ENCODE results near the gene RCBTB1.
"Not testable (repeated sequence)": the region's sequence is repeated elsewhere in the genome, so short reads cannot be mapped to it uniquely, and the experiment has no call there.

The RCBTB1 gene

DNA sequence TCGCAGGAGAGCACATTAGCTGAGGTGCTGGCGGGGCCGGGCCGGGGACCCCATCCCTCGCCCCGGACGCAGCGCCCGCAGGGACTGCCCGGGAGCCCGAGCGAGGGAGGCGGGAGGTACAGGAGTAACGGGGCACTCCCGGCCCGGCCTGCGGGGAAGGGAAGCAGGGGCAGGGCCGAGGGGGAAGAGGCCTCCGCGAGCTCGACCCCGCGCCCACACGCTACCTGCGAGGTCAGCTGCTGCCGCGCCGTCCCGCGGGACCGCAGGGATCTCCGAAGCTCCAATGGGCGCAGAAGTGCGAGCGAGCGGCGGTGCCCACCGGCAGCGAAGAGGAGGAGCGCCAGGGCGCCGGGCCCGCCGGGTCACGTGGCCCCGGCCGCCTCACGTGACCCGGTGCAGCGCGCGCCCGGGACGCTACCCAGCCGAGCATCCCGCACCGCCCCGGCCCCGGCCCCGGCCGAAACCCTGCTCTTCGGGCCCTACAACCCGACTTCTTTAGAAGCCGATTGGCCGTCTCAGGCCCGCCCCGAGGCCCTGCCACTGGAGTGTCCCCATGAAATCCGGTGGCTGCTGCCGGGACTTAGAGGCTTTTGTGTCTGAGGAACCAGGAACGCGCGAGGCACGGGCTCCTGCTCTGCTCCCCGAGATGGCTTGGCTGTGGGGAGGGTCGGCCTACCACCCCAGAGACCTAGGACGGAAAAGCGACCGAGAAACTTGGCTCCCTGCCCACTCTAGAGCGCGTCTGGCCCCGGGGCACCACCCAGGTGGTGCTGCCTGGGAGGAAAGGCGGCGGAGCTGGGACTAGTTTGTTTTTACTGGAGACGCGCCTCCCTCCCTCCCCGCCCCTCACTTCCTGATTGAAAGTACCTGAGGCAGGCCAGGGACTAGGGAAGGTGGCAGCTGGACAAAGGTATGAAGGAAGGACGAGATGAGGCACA is at the start of gene RCBTB1:
Gene RCBTB1, minus strand, starts transcription at position 339 of the 938 bp plus-strand sequence. CDS start 18,279 bp downstream, outside the sequence.
- DNase-seq, result peak; percentile 67

DNA sequence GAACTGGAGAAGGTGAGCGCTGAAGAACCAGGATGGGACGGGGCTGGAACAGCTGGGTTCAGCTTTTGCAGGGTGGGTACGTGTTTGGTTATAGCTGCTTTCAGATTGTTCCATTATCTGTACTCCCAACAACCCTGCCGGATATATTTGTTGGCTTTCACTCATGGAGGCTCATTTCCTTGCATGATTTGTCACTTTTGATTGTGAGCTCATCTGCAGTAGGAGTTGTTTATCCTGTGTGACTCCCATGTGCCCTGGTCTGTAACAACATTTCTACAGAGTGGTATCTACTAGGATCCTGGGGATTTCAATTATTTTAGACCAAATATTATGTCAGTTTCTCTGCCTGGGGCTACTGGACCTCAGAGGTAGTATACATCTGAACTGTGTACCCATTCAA is 48.4 kb upstream of the RCBTB1 start:
- no peak for DNase-seq

DNA sequence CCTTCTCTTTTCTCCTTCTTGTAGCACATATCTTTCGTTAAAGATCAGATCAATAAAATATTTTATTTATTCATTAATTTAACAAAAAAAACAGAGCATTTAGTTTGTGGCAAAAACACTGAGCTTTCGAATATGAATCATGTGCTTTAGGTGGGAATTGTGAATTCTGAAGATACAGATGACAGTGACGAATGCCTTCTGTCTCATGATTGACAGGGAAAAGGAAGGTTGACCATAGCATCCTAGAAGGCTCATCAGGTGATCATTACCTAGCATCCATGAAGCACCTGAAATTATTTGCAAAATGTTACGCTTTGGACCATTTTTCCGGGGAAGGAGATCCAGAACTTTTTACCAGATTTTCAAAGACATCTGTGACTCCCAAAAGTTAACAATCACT is 46.8 kb upstream of the RCBTB1 start:
- no peak for DNase-seq

DNA sequence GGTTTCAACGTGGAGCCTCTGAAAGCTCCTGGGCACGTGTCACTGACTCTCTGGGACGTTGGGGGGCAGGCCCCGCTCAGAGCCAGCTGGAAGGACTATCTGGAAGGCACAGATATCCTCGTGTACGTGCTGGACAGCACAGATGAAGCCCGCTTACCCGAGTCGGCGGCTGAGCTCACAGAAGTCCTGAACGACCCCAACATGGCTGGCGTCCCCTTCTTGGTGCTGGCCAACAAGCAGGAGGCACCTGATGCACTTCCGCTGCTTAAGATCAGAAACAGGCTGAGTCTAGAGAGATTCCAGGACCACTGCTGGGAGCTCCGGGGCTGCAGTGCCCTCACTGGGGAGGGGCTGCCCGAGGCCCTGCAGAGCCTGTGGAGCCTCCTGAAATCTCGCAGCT is 45.2 kb upstream of the RCBTB1 start:
- DNase-seq, result no peak

DNA sequence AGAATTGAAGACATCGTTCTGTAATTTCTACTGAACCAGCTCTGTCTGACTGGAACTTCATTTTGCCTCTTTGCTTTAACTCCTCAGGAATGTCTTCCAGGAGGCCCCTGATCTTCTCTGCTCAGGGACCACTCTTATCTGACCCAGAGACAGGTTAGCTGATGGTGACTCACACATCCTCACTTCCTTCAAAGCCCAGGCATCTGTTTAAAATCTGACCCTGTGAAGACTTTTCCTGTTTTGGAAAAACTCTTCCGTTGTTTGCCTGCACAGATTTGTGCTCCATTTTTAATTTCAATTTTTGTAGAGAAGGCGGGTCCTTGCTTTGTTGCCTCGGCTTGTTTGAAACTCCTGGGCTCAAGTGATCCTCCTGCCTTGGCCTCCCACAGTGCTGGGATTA is 44.6 kb upstream of the RCBTB1 start:
- no peak for DNase-seq

DNA sequence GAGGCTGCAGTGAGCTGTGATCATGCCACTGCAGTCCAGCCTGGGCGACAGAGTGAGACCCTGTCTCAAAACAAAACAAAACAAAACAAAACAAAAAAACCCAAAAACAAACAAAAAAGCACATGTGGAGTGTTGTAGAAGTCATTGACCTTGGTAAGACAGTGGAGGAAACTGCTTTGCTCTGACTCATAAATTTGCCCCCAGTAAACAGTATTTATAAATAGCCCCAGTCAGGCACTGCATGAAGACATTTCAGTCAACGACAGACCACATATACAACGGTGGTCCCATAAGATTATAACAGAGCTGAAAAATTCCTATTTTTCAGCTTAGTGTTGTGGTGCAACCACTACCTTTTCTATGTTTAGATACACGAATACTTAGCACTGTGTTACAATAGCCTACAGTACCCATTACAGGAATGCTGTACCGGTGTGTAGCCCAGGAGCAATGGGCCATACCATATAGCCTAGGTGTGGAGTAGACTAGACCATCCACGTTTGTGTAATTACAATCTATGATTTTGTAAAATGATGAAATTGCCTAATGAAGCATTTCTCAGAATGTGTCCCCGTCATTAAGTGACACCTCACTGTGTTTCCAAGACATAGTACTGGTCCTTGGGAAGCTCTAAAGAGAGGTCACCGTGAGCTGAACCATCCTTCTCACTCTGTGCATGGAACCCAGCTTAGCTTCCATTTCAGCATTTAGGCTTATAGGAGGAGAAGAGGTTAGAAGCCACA is 44.0 kb upstream of the RCBTB1 start:
- DNase-seq, result no peak

DNA sequence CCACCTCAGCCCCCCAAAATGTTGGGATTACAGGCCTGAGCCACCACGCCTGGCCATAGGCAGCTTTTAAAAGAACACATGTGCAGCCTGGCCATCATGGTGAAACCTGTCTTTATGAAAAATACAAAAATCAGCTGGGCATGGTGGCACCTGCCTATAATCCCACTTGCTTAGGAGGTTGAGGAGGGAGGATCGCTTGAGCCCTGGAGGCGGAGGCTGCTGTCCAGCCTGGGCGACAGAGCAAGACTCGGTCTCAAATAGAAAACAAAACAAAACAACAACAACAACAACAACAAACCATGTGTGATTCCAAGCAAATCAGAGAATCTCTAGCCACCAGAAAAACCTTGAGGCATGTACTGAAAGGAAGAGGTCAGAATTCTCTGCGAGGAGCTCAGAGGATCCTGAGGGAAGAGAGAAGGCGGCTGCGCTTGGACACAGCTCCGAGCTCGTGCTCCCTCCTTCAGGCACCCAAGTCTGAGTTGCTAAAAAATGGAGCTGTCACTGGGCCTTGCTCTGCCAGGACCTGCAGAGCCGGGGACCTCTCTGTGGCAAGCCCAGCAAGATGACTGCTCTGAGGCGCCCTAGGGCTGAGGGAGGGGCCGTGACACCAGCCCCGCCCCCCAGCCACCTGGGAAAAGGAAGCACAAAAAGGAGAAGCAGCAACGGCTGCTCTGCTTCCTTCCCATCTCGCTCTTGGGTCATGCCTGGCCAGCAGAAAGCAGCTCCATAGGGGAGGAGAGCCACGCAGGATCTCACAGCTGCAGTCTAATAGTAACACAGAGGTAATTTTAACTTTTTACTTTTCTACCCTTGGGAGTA is 42.7 kb upstream of the RCBTB1 start, which contains the start of gene ARL11:
Gene ARL11, plus strand, starts transcription at position 677 of the 822 bp plus-strand sequence. CDS start 1,941 bp downstream, outside the sequence.
- DNase-seq, result peak; percentile 48

DNA sequence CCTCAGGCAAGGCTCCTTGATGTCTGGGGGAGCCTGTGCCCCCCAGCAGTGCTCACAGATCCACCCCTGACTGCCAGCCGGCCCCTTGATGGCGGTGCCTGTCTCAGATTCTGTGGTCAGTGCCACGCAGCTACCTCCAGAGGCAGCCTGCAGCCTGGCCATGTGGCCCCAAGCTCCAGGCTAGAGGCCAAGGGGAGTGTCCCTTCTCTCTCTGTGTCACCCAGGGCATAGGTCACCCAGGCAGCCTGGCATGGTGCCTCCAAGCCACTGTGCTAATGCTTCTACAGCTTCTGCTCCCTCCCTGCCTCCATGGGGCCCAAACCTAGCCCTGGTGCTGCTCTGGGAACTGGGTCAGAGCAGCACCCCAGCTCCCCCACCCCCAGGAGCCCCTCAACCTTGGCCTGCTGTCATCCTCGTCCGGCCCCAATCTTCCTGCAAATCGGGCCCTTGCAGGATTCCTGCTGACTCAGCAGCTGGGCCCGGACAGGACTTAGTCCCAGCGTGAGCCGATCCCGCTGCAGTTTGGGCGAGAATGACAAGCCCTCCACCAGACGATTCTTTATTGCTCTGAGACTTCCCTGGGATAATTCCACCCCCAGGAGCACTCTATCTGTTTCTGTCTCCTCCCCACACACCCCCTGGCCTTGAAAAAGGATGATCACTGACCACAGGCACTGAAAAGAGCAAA is 40.2 kb upstream of the RCBTB1 start:
- DNase-seq, result no peak

DNA sequence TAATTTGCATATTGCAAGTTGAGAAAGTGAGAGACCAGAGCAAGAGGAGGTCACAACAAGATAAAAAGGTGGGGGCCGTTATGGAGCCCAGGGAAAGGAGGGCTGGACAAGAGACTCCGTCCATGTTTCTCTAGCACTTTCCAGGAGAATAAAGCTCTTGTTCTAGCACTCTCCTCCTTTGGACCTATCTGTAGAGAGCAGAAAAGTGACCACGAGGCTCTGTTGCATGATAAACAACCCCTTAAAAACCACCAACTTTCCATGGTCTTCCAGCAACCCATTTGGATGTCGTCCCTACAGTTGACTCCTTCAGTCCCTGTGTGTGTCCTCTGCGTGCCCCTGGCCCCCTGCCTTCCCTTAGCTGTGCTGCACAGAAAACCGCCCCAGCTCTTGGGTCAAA is 38.9 kb upstream of the RCBTB1 start:
- no peak for DNase-seq

DNA sequence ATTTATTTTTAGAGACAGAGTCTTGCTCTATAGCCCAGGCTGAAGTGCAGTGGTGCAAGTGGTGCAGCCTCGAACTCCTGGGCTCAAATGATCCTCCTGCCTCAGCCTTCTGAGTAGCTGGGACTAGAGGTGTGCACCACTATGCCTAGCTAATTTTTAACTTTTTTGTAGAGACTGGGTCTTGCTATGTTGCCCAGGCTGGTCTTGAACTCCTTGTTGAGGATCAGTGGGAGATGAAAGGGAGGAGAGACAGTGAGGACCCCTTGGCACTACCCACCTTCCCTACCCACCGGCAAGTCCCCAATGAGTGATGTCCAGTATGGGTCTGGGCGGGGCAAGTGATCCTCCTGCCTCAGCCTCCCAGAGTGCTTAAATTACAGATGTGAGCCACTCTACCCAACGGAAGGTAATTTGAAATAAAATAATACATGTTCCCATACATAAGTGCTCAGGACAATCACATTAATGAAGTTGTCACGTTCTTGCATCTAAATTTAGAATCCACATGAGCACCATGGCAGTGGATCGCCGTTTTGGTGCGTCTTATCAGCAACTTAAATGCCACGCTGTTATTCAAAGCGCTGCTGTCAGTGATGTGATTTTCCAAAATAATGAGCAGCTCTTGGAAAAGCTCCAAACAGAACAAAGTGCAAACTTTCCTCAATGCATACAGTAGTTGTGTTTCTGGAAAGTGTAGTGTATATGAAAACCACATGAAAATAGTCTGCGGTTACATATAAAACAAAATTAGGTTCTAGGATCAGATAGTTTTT is 37.0 kb upstream of the RCBTB1 start:
- DNase-seq, result no peak

DNA sequence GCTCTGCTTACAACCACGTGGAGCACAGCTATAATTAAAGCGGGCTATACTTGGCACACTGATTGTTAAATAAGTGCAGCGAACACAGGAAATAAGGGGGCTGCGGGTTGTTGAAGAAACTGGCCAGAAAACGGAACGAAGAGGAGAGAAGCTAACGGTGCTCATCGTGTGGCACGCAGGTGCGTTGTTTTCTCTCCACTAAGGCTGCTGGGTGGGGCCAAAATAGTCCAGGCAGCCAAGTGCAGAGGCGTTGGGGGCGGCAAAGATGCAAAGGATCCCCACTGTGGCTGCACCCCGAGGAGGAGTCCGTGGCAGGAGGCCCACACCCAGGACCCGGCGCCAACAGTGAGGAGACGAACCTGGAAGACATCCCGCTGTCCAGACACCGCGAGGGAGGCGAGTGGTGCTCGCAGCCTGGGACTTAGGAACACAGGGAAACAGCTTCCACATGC is 34.8 kb upstream of the RCBTB1 start:
- no peak for DNase-seq

DNA sequence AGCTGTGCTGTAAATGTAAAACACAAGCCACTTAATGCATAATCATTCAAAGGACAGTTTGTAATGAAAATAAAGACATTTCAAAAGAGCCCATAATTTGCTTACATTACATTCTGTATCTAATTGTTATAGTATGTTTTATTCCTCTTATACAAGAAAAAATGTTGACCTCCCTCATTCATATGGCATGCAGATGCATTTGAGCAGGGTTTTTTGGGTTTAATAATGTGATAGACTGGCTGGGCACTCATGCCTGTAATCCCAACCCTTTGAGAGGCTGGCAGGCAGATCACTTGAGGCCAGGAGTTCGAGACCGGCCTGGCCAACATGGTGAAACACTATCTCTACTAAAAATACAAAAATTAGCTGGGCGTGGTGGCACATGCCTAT is 31.3 kb upstream of the RCBTB1 start:
- no peak for DNase-seq

DNA sequence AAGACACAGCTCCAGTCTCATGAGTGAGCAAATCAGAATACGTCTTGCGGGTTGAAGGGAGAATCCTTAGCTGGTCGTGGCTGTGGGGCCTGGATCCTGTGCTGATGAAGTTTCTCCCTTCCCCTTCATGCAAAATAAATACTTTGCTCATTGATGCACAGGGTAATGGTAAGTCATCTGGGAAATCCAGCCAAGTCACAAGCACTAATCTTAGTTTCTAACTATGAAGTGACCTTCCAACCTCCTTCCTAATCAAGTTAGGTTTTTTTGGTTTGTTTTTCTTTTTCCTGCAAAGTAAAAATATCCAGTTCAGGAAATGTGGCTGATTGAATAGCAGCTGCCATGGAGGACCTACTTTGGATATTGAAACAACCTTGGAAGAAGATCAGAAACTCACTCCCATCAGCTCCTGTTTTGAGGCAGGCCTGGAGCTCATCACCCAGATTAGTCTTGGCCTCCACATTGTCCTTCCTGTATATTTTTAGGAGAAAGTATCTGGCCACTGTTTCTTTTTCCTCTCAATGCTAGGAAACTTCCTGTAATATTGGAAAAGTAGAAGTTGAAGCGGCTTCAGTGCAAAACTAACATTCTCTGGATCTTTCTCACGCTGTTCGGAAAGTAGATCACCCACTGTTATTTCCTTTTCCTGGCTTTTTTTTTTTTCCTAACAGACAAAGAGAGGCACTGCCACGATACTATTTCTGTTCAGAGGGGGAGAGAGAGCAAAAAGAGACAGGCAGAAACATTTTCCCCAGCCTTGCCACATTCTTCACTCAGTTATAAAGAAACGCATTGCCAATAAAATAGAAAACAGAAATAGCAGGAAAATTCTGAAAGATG is 30.7 kb upstream of the RCBTB1 start:
- no peak for DNase-seq

DNA sequence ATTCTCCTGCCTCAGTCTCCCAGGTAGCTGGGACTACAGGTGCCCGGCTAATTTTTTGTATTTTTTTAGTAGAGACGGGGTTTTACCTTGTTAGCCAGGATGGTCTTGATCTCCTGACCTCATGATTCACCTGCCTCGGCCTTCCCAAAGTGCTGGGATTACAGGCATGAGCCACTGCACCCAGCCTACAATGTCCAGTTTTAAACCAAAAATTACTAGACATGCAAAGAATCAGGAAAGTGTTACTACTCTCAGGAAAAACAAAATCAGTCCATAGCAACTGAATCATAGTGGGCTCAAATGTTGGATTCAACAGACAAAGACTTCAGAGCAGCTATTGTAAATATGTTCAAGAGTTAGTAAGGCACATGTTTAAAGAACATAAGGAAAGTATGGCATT is 26.7 kb upstream of the RCBTB1 start:
- DNase-seq, result not testable (repeated sequence)

DNA sequence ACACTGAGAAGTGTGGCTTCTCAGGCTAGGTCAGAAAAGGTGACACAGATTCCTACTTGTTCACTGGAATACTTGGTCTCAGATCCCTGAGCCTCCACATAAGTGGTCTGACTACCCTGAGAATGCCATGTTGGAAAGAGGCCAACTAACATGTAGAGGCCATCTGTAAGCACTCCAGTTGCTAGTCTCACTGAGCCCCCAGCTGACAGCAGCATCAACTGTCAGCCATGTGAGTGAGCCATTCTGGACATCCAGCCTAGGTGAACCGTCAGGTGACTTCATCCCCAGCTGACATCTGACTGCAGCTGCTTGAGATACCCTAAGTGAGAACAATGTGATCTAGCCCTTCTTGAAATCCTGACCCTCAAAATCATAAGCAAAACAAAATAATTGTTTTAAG is 24.8 kb upstream of the RCBTB1 start:
- no peak for DNase-seq

DNA sequence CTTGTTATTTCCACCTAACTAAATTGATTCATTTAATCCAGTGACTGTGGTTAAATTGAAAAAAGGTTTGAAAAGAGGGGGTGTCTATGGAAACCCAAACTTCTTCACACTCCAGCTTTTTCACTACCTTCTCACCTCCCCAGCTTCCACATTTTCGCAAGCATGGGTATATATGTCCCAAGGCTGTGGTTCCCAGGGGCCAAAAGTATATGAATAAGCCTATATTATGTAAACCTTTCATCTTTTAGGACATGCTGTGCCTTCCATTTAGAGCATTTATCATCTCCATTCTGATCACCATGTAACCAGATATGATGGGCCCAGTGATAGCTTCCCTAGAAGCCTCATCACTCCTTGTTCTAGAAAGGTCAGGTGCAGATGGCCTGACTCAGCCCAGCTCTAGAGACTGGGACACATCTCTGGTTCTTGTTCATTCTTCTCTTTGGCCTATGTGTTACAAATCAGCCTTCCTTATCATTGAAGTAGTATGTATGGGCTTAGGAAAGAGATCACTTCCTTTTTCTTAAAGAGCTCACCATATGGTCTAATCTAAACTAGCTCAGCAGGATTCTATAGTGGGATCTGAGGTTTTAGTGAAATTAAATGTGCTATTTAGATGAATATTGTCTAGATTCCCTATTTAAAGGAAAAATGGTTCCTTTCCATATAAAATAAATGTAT is 23.4 kb upstream of the RCBTB1 start:
- no peak for DNase-seq

DNA sequence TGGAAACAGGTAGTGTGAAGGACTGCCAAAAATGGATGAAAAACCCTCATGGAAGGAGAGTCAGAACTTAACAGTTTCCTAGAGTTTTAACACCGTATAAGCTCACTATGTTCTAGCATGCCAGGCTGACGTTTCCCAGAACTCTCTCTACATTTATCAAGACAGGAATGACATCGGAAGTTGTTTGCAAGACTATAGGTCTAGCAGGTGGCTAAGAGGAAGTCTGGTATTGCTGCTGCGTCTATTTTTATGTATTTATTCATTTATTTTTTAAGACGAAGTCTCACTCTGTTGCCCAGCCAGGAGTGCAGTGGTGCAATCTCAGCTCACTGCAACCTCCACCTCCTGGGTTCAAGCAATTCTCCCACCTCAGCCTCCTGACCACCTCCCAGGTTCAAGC is 22.4 kb upstream of the RCBTB1 start:
- DNase-seq, result no peak

DNA sequence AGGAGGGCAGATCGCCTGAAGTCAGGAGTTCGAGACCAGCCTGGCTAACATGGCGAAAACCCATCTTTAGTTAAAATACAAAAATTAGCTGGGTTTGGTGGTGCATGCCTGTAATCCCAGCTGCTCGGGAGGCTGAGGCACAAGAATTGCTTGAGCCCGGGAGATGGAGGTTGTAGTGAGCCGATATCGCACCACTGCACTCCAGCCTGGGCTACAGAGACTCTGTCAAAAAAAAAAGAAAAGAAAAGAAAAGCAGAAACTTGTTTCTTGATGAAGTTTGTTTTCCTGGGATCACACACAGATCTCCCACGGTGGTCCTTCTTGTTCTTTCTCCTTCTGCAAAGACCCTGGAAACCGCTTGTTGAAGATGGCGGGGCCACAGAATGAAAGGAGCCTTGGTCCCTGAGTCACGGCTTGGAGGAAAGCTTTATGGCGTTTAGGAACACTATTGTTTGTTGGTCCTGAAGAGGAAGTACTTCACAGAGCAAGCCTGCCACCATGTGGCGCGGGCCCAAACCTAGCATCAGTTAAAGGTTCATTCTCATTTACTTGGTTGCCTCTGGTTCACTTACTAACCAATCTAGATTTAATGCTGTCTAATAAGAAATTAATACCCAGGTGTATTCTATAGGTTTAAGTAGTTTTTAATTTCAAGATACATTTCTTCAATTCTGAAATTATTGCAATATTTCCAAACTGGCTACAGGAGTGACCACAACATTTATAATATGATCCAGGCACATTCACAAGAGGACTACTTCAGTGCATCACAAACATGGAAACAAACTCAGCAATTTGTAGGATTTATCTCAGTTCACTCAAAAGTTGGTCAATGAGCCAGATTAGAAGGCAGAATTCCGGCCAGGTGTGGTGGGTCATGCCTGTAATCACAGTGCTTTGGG is 21.6 kb upstream of the RCBTB1 start:
- DNase-seq, result peak; percentile 81

DNA sequence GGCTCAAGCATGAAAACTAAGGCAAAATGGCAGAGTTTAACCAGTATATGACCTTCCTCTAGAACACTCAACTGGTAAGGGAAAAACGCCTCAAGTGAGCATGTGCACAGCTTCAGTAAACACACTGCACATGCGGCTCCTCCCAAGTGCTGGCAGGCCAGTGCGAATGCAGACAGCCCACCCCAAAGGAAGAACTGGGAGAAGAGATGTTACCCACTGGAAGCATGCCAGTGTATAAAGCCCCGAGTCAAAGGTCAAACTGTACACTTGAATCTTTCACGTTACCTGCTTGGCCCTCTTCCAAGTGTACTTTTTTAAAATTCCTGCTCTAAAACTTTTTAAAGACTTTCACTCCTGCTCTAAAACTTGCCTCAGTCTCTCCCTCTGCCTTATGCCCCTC is 19.2 kb upstream of the RCBTB1 start:
- no peak for DNase-seq
